VCaP (cell line): ENCODE measurements around the gene AARSD1.
"Not testable (repeated sequence)": the region's sequence is repeated elsewhere in the genome, so short reads cannot be mapped to it uniquely, and the experiment has no call there.

Source experiments
- H3K27ac ChIP-seq: fragments of 450-650 bp; 2 replicates; pipeline ENCODE4 v1.5.1; 2017
- CTCF ChIP-seq: fragments of 450-650 bp; conservative IDR thresholded peaks from 2 replicates; pipeline ENCODE4 v1.5.1; 2017; ENCODE audit warnings: mild to moderate bottlenecking, moderate library complexity

AARSD1 gene

DNA sequence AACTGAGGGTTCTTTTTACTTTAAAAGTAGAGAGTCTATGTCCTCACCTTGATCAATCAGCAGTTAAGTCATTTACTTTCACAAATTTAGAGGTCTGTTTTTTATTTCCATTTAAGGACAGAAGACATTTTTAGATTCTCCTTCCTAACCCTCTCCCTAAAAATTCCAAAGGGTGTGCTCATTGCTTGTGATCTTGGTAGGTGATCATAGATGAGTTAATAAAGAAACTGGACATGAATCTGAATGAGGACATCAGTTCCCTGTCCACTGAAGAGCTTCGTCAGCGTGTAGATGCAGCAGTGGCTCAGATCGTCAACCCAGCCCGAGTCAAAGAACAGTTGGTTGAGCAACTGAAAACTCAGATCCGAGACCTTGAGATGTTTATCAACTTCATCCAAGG, 24.9 kb upstream of the AARSD1 start:
- TF ChIP-seq CTCF, result no peak
- H3K27ac ChIP-seq, result peak overlapping the region; percentile 50

DNA sequence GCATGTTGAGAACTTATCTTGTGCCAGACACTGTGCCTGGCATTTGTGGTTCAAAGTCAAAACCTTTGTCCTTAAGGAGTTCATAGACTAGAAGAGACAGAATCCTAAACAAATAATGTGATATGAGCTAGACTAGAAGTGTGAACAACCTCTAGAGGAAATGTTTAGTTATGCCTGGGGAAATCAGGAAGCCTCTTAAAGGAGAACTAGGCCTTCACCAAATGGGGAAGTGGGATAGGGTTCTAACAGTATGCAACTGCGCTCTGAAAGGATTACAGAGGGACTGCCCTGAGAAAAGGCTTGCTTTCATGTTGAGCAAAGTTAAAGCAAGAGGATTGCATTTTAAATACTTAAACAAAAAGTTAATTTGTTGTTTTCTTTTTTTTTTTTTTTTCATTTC, 21.0 kb upstream of the AARSD1 start:
- peak overlapping the region; percentile 98 for H3K27ac ChIP-seq
- TF ChIP-seq CTCF, result no peak

GRCh38 chr17:42982266-42982665, 18.0 kb upstream of the AARSD1 start:
- peak overlapping the region; percentile 98 for H3K27ac ChIP-seq
- TF ChIP-seq CTCF, result no peak

DNA sequence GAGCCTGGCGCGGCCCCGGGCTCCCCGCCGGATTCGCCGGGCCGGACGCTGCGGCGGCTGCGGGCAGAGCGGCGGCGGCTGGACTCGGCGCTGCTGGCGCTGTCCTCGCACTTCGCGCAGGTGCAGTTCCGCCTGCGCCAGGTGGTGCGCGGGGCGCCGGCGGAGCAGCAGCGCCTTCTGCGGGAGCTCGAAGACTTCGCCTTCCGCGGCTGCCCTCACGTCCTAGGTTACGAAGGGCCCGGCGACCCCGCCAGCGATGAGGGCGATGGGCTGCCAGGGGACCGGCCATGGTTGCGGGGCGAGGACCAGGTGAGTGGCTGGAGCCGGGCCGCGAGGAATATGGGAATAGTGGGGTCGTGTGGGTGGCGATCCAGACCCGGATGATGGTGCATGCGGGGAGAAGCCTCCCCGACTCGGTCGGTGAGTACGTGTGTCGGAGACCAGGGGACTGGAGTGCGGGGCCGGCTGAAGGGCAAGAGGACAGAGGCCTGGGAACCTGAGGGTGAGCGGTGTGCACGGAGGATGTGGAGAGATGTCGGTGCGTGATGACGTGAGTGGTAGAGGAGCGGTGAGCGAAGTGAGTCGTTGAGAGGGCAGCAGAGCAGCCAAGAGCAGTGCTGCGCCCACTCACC, 16.6 kb upstream of the AARSD1 start:
- H3K27ac ChIP-seq, result peak overlapping the region; percentile 98
- peak; percentile 56 for TF ChIP-seq CTCF

DNA sequence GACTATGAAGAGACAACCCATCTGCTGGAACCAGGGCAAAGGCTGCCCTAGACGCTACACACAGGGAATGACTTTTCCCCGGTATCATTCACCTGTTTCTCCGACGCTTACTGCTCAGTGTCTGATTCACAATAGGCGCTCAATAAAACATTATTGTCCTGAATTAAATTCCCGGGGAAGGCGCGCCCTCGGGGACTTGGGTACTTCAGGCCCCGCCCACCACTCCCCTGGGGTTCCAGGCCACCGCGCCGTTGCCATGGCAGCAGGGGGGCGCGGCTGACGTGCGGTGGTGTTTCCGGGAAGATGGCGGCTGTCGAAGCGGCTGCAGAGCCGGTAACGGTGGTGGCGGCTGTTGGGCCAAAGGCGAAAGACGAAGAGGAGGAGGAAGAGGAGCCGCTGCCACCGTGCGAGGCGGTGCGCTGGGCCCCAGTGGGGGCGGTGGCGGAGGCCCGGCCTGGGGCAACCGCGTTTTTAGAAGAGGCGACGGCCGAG, 16.1 kb upstream of the AARSD1 start, which contains the start of gene RUNDC1:
Gene RUNDC1 (plus strand): TSS at position 292 of the 492 bp plus-strand sequence. CDS start 12 bp downstream, at position 304.
- no peak for TF ChIP-seq CTCF
- H3K27ac ChIP-seq, result peak within 1 kb of the TSS; percentile 98

GRCh38 chr17:42979511-42980273, 15.4 kb upstream of the AARSD1 start, which contains the start of gene PTGES3L:
Gene PTGES3L, minus strand, starts transcription at chr17:42980080. Its CDS starts 27 bp downstream, at chr17:42980053.
- H3K27ac ChIP-seq, result peak within 1 kb of the TSS; percentile 98
- TF ChIP-seq CTCF, result no peak

GRCh38 chr17:42975701-42976100, 11.4 kb upstream of the AARSD1 start:
- H3K27ac ChIP-seq, result not testable (repeated sequence)

- TF ChIP-seq CTCF, result no peak
- no peak overlapping the region for H3K27ac ChIP-seq
Observed at GRCh38 chr17:42975265-42975664, 11.0 kb upstream of the AARSD1 start.

DNA sequence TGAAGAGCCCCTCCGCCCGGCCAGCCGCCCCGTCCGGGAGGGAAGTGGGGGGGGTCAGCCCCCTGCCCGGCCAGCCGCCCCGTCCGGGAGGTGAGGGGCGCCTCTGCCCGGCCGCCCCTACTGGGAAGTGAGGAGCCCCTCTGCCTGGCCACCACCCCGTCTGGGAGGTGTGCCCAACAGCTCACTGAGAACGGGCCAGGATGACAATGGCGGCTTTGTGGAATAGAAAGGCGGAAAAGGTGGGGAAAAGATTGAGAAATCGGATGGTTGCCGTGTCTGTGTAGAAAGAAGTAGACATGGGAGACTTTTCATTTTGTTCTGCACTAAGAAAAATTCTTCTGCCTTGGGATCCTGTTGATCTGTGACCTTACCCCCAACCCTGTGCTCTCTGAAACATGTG, 9.1 kb upstream of the AARSD1 start:
- not testable (repeated sequence) for H3K27ac ChIP-seq
